Smooth muscle cell of the umbilical artery (primary cell): Measurements from ENCODE around the gene VMAC. TPM values are rescaled to one million over a fixed set of nuclear protein-coding genes. Genes with fewer than 3 reads are reported as not detected.

Experiments
- total RNA-seq: library from RNA; depleted of rRNA; stranded (reverse); fragments of >200 nt; gene quantifications from 2 replicates; pipeline ENCODE4 v1.2.3, GENCODE V29; 2014

The VMAC gene, protein sequence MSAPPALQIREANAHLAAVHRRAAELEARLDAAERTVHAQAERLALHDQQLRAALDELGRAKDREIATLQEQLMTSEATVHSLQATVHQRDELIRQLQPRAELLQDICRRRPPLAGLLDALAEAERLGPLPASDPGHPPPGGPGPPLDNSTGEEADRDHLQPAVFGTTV
- total RNA-seq = 3.5 and 5.0 TPM in 2 replicates

DNA sequence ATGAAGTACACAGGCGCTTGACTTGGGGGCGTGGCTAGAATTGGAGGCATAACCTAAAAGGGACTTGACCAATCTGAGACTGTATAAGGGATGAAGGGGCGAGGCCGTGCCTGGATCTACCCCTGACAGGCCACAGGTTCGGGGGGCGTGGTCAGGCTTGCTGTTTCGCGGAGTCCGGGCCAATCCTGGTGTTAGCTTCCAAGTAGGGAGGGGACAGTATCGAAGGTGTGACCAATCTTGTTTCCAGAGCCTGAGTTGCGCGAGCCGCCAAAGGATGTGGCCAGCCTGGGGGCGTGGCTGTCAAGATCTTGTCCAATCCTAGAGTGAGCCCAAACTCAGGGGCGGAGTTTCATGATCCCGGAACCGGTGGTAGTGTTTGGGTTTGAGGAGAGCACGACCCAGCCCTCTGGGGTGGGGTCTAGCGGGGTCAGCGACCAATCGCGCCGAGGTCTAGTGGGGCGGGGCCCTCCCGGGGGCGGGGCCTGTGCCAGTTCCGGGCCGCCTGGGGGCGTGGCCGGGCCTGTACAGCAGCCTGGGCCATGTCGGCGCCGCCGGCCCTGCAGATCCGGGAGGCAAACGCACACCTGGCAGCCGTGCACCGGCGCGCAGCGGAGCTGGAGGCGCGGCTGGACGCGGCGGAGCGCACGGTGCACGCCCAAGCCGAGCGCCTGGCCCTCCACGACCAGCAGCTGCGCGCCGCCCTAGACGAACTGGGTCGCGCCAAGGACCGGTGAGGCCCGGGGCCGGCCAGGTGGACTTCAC, at the start of gene VMAC:
VMAC (plus strand) TSS at position 521 of the 762 bp plus-strand sequence; CDS start at position 540, 19 bp downstream.

DNA sequence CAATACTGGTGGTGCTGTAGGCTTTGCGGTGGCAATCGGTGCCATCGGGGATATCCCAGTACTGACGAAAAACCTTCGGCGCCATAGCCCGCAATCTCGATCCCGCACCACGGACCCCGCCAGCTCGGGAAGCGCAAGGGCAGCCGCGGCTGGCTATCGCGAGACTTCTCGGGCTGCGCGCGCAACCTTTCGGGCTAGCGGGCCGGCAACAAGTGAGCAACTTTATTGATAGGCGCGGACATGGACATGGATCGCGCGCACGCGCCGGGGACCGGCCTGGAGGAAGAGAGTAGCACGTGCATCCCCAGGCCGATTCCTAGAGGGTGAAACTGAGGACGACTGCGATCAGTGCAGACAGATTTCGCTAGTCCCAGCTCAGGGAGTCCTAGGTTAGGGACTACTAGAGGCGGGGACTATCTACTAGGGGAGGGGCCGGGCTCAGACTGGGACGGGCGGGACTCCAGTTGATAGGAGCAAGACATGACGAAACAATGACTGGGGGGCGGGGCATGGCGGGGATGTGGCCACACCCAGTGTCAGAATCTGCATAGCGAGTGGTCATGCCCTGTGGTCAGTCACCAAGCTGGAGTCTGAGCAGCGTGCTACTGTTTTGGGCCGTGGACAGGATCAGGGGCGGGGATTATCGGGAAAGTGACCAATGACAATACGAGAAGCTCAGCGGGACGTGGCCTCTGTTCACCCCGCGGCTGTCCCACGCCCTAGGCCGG, 884 bp upstream of the VMAC start, which contains the start of gene NDUFA11:
NDUFA11 (minus strand) TSS at position 167 of the 728 bp plus-strand sequence; CDS start at position 85, 82 bp downstream.

DNA sequence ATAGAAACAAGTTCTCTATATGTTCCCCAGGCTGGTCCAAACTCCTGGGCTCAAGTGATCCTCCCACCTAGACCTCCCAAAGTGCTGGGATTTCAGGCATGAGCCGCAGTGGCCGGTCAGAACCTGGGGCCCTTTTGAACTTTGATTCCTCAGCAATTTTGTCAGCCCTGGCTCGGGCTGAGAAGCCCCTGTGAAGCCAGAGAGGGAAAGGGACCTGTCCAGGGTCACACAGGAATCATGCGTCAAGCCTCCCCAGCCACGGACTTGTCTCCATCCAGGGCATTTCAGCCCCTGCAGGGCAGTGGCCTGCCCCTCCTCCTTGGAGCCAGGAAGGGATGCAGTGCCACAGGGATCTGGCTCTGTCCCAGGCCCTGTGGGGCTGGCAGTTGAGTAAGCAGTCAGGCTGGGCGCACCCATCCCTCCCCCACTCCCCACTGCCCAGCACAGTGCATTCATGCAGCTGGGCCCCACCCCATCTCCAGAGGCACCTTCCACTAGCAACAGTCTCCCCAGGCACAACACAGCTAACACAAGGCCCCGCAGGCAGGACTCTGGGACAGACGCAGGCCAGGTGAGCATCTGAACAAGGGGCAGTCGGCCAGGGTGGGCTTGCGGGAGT, 9.2 kb downstream of the VMAC start, which contains the start of gene CAPS:
CAPS (plus strand) TSS at position 516 of the 619 bp plus-strand sequence. CDS start 153 bp downstream, outside the sequence.

Other genes starting within 250 kb of the VMAC start
- gene MICOS13, start 224.4 kb upstream of the VMAC start, total RNA-seq = 12.9 and 28.5 TPM in 2 replicates
- gene HSD11B1L, start 223.8 kb upstream of the VMAC start, total RNA-seq = 8.7 and 21.7 TPM in 2 replicates
- gene RPL36, start 214.6 kb upstream of the VMAC start, total RNA-seq = 215 and 555 TPM in 2 replicates
- 169 and 180 TPM in 2 replicates for gene LONP1, start 184.7 kb upstream of the VMAC start, total RNA-seq
- gene CATSPERD, start 184.2 kb upstream of the VMAC start, total RNA-seq = not detected in 2 replicates
- gene PRR22, start 120.1 kb upstream of the VMAC start, total RNA-seq = 0.18 and 0.30 TPM in 2 replicates
- gene DUS3L, start 113.7 kb upstream of the VMAC start, total RNA-seq = 13.7 and 14.3 TPM in 2 replicates
- gene NRTN, start 99.8 kb upstream of the VMAC start, total RNA-seq = not detected in 2 replicates
- gene FUT6, start 65.2 kb upstream of the VMAC start, total RNA-seq = not detected in 2 replicates
- gene FUT3, start 53.4 kb upstream of the VMAC start, total RNA-seq = not detected in 2 replicates
- gene FUT5, start 34.3 kb upstream of the VMAC start, total RNA-seq = not detected in 2 replicates
- 146 and 201 TPM in 2 replicates for gene NDUFA11, start 1.1 kb upstream of the VMAC start, total RNA-seq
- gene CAPS, start 9.4 kb downstream of the VMAC start, total RNA-seq = 1.9 and 2.4 TPM in 2 replicates
- gene RANBP3, start 73.3 kb downstream of the VMAC start, total RNA-seq = 23.8 and 45.3 TPM in 2 replicates
- 2.7 and 3.3 TPM in 2 replicates for gene RFX2, start 205.6 kb downstream of the VMAC start, total RNA-seq
- gene ACSBG2, start 230.8 kb downstream of the VMAC start, total RNA-seq = not detected in 2 replicates